ENCODE results near the gene ATXN2.

ATXN2 gene

DNA sequence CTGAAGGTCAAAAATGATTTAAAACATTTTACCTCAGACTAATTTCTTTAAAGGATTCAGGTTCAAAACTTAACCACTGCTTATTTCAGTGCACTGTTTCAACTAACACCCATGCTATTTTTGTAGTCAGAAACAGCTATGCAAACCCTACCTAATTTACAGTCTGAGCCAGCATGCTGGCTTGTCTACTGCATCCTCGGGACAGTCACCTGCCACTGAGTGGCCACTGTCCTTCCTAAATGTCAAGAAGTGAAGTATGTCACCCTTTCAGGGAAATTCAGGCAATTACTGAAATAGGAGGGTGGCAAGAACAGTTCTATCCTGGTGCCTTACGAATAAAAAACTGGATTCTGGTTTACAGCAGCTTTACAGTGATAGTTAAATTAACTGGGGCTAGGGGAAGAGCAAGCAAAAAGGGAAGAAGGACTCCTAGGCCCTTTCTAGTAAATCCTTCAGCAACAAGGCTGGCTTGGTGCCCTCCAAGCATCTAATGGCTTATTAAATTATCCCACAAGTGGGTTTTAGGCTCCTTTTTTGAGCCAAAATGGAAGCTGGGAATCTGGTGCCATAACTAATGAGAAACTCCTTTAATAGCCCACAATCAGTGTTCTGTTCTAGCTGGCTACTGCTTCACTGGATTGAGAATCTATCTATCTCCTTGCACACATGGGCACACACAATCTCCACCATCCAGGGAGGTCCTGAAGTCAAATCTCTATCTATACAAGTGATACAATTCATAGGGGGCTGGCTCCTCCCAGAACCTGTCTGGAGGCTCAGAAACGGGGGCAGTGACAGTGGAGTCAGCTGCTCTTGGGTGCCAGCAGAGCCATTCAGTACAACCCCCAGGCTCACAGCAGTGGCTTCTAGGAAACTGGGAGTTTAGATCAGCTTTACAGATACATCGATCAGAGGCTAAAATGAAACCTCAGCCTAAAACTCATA, 150.0 kb downstream of the ATXN2 start:
- DNase-seq, result peak; percentile 48

DNA sequence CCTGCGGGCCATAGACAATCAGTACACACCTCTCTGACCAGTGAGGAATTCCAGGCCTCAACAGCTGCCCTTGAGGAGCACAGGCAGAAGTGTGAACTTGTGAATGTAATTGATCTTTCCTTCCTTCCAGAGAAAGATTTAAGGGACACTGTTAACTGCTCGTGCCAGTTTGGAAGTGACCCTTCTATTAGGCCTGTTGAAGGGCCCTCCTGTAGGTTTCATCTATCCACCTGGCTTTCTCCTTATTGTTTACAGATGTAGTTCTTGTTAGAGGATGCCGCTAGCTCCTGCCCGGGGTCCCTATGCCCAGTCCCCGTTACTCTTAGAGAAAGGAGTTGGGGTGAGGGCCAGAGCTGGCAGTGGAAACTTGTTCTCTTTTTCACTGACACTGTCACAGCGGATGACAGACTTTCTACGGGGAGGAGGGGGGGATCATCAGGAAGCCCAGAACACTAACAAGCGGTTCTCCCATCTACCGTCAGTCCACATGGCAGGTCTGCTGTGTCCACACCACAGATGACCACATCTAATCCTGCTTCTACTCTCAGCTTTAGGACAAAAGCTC, 150.8 kb downstream of the ATXN2 start:
- DNase-seq, result peak; percentile 54

DNA sequence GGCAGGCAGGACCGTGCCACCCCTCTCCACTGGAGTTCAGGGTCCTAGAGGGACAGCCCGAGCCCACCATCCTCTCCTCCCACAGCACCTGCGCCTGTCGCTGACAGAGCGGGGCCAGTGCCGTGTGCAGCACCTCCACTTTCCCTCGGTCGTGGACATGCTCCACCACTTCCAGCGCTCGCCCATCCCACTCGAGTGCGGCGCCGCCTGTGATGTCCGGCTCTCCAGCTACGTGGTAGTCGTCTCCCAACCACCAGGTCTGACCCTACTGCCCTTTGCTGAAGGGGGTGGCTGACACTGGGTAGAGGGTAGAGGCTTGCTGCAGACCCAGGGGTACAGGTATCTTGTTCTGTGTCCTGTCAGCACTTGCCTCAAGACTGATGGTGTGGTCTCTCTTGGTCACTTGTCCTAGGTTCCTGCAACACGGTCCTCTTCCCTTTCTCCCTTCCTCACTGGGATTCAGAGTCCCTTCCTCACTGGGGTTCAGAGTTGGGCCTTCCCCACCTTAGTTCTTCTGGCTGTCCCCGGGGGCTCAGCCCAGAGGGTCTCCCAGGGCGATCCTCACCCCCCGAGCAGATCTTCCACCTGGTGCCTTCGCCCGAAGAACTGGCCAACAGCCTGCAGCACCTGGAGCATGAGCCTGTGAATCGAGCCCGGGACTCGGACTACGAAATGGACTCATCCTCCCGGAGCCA, 151.4 kb downstream of the ATXN2 start:
- DNase-seq, result peak; percentile 55

DNA sequence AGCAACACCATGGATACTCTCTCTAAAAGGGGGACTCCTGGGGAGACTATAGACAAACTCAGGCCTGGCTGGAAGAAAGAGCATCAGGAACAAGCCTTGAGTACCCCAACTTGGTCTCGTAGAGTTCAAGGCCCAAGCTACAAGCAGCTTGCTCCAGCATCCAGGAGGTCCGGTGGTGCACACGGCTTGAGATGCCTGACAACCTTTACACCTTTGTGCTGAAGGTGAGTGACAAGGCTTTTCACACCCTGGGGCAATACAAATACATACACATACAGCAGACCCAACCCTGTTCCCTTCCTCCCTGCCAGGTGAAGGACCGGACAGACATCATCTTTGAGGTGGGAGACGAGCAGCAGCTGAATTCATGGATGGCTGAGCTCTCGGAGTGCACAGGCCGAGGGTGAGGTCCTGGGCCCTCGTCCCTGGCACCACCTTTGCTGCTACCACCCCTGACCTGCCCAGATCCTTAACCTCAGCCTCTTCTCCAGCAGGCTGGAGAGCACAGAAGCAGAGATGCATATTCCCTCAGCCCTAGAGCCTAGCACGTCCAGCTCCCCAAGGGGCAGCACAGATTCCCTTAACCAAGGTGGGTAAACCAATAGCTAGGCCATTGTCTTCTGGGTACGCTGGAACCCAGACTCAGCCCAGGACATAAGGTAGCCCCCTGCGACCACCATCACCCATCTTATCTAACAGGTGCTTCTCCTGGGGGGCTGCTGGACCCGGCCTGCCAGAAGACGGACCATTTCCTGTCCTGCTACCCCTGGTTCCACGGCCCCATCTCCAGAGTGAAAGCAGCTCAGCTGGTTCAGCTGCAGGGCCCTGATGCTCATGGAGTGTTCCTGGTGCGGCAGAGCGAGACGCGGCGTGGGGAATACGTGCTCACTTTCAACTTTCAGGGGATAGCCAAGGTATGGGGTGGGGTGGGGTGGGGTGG, 152.2 kb downstream of the ATXN2 start:
- peak; percentile 54 for DNase-seq

DNA sequence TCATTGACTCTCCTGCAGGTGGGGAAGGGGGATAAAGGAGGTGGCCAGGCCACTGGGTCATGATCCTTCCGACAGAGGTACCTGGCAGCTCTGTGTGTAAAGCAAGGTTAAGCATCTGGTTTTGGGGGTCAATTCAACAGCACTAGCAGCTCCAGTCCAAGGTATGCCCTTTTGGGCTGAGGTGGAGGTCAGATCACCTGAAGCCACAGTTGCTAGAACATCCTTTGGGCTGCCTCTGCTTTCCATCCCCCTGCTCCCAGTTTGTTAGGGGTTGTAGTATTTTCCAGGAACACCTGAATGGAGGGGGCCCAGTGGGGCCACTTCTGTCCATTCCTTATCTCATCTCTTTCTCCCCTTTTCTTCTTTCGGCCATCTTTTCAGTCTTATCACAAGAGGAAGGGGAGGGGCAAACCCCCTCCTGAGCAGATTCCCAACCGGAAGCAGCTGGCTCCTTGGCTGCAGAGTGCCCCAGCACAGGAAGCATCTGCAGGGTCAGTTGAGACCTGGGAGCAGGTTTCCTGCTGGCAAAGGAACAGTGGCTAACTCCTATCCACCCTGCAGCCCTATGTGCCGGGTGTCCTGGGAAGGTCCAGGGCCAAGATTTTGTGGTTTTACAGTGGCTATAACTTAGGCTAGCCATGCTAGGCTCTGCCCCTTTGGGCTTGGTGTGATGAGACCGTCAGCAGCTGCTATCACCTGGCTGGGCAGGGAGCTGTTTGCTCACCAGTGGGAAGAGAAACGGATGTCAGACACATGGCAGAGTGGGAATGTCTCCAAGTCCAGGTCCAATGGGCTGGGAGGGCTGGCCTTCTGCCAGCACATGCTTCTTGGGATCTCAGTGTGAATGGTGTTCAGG, 153.2 kb downstream of the ATXN2 start:
- peak; percentile 53 for DNase-seq

DNA sequence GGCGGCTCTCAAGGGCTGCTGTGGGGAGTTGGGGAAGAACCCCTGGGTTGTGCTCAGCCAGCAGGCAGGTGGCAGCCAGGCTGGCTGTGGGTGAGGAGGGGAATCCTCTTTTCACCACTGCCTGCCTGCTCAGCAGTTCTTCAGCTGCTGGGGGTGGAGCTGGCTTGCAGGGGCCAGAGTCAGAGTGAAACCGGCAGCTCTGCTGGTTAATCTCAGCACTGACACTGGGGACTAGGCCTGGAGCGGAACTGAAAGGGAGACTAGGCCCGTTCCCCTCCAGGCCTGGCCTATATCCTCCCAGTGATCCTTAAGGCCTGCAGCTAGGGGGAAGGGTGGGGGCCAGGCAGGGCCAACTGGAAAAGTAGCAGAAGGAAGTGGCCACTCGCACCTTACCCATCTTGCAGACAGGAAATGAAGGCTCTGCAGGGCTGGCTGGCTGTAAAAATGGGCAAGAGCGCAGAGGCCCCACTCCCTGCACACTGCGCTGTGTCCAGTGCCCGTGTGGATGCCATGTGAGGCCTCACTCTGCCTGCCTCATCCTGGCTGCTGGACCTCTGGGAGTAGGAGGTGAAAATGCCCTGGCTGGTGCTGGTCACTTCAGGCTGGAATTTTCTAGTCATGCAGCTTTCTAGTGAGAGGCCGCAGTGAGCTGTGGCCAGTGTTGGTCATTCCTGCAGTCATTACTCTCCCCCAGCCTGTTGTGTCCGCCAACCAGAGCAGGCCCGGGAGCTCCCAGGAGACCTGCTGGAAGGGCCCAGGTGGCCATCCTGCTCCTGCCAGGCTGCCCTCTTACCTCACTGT, 154.0 kb downstream of the ATXN2 start:
- peak; percentile 88 for DNase-seq

DNA sequence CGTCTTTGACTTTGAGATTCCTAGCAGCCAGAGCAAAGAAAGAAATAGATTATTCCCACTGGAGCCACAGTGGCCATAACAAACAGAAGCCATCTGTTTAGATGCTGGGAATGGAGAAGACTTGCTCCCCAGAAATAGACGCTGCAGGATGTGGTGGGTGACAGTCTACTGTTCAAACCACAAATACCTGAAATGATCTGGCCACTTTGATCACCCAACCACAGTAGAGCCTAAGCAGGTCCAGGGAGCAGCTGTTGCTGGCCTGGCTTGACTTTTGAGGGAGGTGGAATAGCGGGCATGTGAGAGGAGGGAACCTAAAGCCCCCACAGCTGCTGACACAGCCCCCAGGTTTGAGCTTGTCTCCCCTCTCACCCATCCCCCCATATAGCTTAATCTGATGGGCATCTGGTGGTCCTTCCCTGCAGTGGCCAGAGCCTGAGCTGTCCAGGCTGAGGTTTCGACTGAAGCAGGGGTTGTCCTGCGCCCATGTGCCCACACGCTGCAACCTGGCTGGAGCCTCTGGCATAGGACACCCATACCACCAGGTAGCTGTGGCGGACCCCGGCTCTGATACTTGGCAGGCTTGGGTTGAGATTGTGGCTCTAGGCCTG, 154.7 kb downstream of the ATXN2 start:
- DNase-seq, result peak; percentile 69

DNA sequence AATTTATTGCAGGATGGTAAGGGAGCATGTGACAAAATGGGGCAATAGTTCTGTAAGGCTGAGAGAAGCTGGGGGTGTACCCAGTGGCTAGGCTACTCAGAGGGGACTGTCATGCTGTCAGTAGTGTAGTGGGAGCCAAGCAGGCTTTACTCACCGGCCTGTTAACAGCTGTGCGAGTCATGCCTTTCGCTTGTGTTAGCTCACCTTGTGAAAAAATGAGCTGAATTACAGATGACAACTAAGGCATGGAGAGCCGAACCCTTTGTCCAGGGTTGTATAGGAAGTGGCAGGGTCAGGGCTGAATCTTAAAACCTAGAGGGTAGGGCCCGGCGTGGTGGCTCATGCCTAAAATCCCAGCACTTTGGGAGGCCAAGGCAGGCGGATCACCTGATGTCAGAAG, 155.5 kb downstream of the ATXN2 start:
- peak; percentile 66 for DNase-seq

DNA sequence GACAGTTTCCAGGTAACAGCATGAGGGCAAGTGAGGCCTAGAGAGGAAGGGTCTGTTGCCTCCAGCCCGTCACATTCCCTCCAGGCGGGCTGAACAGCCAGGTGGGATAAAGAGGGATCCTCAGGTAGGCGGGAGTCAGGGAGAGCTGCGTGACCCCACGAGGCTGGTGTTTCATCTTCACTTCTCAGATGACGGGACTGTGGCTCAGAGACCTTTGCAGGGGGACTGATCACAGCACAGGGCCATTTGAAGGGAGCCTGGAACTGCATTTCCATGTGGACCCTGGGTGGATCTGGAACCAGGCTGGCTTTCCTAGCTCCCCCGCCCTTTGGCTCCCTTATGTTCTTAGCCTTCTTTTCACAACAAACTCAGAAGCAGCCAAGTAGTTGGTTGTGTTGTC, 156.0 kb downstream of the ATXN2 start:
- no peak for DNase-seq

DNA sequence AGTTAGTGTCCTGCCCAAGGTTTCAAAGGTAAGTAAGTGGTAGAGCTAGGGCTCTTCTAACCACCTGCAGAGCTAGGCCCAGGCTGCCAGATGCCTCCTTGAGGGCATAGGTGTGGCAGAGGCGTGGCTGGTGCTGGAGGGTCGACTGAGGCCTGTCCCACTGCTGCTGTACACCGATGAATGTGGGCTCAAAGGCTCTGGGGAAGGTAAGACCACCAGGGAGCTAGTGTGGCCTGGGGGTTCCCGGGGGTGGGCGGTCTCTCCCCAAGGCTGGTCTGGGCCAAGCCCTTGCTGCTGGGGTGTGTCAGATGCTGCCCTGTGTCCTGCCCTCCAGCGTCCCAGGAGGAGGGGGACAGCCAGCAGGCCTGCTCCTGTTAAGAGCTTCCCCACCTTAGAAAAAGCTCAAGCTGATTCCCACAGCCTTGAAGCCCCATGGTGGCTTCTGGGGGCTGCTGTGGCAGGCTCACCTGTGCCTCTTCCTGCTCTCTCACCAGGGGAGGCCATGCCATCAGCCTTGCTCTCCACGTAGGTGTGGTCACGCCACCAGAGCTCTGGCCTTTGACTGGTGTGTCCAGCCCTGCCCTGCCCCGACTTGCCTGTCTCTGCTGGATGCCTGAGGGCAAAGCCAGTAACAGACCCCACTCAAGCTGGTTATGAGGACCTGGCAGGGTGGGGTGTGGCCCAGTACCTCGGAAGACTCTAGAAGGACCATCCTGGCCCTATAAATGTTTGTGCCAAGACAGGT, 156.6 kb downstream of the ATXN2 start:
- DNase-seq, result peak; percentile 58

DNA sequence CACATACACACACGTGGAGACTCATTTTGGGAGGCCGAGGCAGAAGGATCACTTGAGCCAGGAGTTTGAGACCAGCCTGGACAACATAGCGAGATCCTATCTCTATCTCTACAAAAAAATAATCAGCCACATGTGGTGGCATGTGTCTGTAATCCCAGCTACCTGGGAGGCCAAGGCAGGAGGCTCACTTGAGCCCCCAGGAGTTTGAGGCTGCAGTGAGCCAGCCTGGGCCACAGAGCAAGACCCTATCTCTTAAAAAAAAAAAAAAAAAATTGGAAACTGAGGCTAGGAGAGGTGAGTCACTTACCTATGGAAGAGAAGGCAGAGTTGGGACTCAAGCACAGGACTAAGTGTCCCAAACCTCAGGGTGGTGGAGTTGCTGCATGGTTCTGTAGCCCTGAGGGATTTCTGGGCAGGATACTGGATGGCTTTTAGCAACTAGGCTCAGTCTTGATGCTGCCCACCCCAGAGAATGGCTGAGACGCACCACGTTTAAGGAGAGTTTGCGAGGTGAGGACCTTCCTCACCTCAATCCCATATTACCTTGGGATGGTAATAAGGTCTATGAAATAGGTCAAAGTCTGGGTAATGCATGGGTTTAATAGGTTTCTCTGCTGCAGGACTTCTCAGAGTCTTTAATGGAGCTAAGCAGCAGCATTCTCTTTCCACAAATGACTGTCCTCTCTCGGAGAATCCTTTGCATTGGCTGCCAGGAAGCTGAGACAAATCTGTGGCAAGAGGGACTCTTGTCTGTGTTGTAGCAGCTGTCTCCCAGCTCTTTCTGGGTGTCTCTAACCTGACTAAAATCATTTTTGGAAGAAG, 157.8 kb downstream of the ATXN2 start:
- no peak for DNase-seq

DNA sequence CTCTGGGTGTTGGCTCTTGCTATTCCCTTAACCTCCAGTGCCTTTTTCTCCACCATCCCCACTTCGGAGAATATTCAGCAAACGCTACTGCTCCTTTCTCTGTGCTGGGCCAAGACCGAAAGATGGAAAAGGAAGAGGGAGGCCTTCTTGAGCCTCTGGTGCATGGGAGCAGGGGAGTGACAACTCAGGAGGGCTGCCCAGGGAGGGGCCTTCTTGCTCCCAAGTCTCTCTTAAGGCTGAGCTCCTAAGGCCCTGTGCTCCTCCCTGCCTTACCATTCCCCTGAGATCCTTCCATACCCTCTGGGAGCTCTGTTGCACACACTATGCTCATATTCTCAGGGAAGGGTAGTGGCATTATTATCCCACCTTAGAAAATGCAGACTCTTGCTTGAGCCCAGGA, 158.5 kb downstream of the ATXN2 start:
- DNase-seq, result no peak

DNA sequence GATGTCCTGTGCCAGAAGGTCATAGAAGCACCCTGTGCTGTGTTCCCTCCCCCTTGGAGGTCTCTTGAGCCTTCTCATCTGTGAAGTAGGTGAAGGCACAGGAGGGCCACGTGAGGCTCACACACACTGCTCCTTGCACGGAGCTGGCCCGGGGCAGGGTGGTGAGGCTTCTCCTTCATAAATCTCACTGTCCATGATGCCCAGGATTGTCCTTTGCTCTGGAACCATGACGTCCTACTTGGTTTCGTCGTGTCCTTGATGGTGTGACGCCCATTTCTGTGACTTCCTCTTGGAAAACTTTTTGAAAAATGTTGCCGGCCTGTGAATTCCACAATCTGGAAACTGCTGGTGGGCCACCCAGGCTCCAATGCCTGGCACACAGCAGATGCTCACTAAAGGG, 159.0 kb downstream of the ATXN2 start:
- DNase-seq, result no peak

DNA sequence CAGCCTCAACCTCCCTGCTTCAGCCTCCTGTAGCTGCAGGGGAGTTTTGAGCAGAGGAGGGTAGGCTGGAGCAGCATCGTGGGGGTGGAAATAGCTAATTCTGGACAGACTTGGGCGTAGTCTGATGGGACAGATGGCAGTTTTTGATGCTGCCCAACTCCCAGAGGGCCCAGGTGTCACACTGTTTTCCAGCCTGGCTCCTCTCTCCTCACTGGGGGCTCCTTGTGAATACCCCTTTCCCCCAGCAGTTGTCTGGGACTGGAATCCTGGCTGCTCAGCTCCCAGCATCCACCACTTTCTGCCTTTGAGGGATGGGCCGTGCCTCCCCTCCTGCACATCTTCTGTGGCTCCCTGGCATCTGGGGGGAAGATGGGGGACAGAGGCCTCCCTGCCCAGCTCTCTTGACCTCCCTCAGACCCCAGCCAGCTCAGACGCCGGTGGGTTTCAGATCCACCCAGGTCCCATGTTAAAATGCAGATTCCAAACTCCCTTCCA, 159.4 kb downstream of the ATXN2 start:
- no peak for DNase-seq

DNA sequence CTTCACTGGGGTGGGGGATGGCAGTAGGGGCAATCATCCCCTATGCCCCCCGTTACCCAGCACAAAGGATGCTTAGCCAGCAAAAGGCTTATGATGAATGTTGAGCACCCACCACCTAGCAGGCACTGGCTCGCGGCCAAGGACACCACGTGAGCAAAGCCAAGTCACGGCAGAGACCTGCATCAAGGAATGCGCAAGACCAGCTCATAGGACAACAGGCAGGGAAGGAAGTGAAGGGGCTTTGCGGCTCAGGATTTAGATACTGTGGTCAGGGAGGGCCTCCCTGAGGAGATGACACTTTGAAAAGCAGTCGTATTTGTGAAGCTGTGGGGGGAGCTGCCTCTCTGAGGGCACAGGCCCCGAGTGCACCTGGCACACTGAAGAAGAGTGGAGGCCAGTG, 160.6 kb downstream of the ATXN2 start:
- DNase-seq, result peak; percentile 84

DNA sequence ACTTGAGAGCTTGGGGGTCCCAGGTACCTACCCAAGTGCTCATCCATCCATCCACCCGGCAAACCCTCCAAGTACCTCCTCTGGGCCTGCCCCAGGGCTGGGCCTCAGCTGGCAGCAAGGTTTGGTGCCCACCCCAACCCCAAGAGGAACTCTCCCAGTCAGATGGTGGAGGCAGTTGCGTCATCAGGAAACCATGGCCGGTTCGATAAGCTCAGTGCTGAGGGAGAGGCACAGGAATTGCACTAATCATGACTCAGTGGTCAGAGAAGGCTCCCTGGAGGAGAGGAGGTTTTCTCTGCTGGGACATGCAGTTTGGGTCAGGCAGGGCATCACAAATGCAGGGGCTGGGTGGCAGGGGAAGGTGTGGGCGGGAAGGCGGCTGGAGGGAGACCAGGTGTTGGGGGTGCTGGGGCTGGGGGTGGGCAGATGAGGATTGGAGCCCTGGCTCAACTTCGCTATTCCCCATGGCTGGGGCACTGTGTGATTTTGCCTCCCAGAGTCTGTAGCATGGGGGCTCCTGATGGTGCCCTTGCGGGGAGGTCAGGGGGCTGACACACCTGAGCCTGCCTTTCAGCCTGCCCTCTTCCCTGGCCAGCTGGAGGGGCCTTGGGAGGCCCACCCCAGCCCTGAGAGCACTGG, 161.2 kb downstream of the ATXN2 start:
- no peak for DNase-seq

DNA sequence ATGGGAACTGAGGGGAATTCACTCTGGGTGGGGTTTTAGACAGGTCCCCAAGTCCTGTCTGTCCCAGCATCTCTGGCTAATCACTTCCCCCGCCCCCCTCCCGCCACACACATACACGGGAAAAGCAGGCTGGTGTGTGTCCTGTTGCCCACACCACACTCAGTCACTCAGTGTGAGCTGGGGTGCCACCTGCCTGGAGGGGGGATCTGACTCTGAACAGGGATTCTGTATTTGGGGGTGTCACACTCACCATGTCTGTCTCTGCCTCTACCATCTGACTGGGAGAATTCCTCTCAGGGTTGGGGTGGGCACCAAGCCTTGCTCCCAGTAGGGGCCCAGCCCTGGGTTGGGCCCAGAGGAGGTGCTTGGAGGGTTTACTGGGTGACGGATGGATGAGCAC, 162.3 kb downstream of the ATXN2 start:
- no peak for DNase-seq

DNA sequence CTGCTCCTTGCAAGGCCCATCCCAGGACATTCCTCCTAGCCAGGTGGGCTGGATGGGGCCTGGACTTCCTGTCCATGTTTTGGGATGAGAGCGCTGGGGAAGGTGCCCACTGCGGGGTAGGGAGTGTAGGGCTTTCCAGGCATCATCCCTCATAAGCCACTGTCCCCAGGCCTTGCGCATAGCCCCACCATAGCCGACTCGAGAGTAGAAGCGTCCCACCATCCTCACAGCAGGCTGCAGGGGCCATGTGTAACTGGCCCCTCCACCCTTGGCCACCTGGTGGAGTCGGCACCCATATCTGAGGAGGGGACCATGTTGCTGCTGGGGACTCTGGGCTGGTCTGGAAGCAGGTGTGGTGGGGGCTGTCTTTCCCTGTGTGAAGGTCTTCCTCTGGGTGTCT, 162.8 kb downstream of the ATXN2 start:
- no peak for DNase-seq
